BJ (cell line): ENCODE data around the gene MYO10. TPM values are rescaled to one million over a fixed set of nuclear protein-coding genes. Genes with fewer than 3 reads are reported as not detected.
"Not testable (repeated sequence)": the region's sequence is repeated elsewhere in the genome, so short reads cannot be mapped to it uniquely, and the experiment has no call there.

Source experiments
- CTCF ChIA-PET: fragments of 350-600 bp; formaldehyde crosslinking; extraction: SDS; loops from one replicate; lab custom pipeline; 2021; ENCODE audit warnings: antibody characterized with exemption, inconsistent platforms; lab: Yijun Ruan, JAX
- POLR2A ChIA-PET: fragments of 300-600 bp; sonication (Branson Sonifier 250); formaldehyde crosslinking; extraction: SDS; loops from one replicate; lab custom pipeline; 2021; ENCODE audit warnings: antibody characterized with exemption; lab: Charles Lee
- DNase-seq: peaks from one replicate; pipeline ENCODE4 v3.0.0-alpha.2; 2011; ENCODE audit warnings: low read depth
- H3K27me3 ChIP-seq: 2 replicates; pipeline ENCODE4 v1.6.0; 2011; ENCODE audit warnings: low read length; ENCODE audit not compliant: control insufficient read depth, insufficient read depth
- H3K36me3 ChIP-seq: 2 replicates; pipeline ENCODE4 v1.5.1; 2011; ENCODE audit warnings: low read length; ENCODE audit not compliant: control insufficient read depth, insufficient read depth
- H3K4me3 ChIP-seq: 2 replicates; pipeline ENCODE4 v1.5.1; 2011; ENCODE audit warnings: low read depth, mild to moderate bottlenecking, control low read depth, low read length
- CTCF ChIP-seq: IDR thresholded peaks from 2 replicates; pipeline ENCODE4 v1.5.1; 2011; ENCODE audit warnings: low read depth, mild to moderate bottlenecking, control low read depth, inconsistent platforms, low read length, moderate library complexity; ENCODE audit not compliant: insufficient read depth
- polyA minus RNA-seq: library from RNA; depleted of rRNA, polyadenylated mRNA; stranded (reverse); fragments of >200 nt; gene quantifications from 2 replicates; pipeline ENCODE4 v1.2.3, GENCODE V29; 2011; rRNA and poly(A)+ RNA removed
- polyA plus RNA-seq: library from polyadenylated mRNA; depleted of rRNA; stranded (reverse); fragments of >200 nt; gene quantifications from 2 replicates; pipeline ENCODE4 v1.2.3, GENCODE V29; 2011; rRNA removed

The MYO10 gene
- 17.1 TPM in 2 replicates for polyA plus RNA-seq
- 51.7 and 61.1 TPM in 2 replicates for polyA minus RNA-seq

GRCh38 chr5:16936150-16936988 lies at the start of gene MYO10:
Gene MYO10, minus strand, starts transcription at chr5:16936288. Its CDS starts 480 bp downstream, at chr5:16935808.
- no peak for DNase-seq
- H3K27me3 ChIP-seq = no peaks in the 10 kb centered on the region
- POLR2A ChIA-PET = interaction anchor here (0.5 to 0.7 kb wide), 8 partner anchors 50 to 206 kb away, joined by 3 to 12 read pairs (median 8); no protein-coding TSS in a partner anchor
- H3K4me3 ChIP-seq = peak within 1 kb of the TSS; percentile 97
- TF ChIP-seq CTCF = no peak
- no peaks in the 10 kb centered on the region; the same call in 1 of the 2 replicates for H3K36me3 ChIP-seq
- CTCF ChIA-PET = interaction anchor here (1.0 to 3.7 kb wide), 6 partner anchors 12 to 253 kb away, joined by 3 to 20 read pairs (median 6); no protein-coding TSS in a partner anchor

- H3K4me3 ChIP-seq, POLR2A ChIA-PET, H3K36me3 ChIP-seq, DNase-seq, H3K27me3 ChIP-seq: not testable (repeated sequence)
- CTCF ChIA-PET = interaction anchor here (1.0 kb wide), 1 partner anchor 16 kb away, joined by 4 read pairs; no protein-coding TSS in a partner anchor
Observed at GRCh38 chr5:16985304-16985703, 49.2 kb upstream of the MYO10 start.

- TF ChIP-seq CTCF = no peak
- H3K4me3 ChIP-seq = no peak overlapping the region
- no peaks in the 10 kb centered on the region for H3K27me3 ChIP-seq
- DNase-seq = no peak
- ChIA-PET POLR2A (no interaction called here), CTCF (no interaction called here)
- H3K36me3 ChIP-seq = no peaks in the 10 kb centered on the region
Observed at GRCh38 chr5:16983972-16984371, 47.9 kb upstream of the MYO10 start.

GRCh38 chr5:16983022-16983639 lies 47.0 kb upstream of the MYO10 start:
- Histone ChIP-seq H3K27me3 (no peaks in the 10 kb centered on the region), H3K36me3 (no peaks in the 10 kb centered on the region), H3K4me3 (no peak overlapping the region)
- ChIA-PET POLR2A (interaction anchor here (0.6 kb wide), 1 partner anchor 147 kb away, joined by 3 read pairs; no protein-coding TSS in a partner anchor), CTCF (interaction anchor here (1.3 kb wide), 1 partner anchor 9 kb away, joined by 5 read pairs; no protein-coding TSS in a partner anchor)
- DNase-seq = no peak
- TF ChIP-seq CTCF = no peak

GRCh38 chr5:16981700-16982099 lies 45.6 kb upstream of the MYO10 start:
- no peak for TF ChIP-seq CTCF
- DNase-seq = no peak
- H3K4me3 ChIP-seq = no peak overlapping the region
- no peaks in the 10 kb centered on the region for H3K27me3 ChIP-seq
- no peaks in the 10 kb centered on the region for H3K36me3 ChIP-seq
- ChIA-PET CTCF (interaction anchor here (1.0 kb wide), 1 partner anchor 208 kb away, joined by 5 read pairs; no protein-coding TSS in a partner anchor), POLR2A (interaction anchor here (0.6 kb wide), 1 partner anchor 78 kb away, joined by 9 read pairs; no protein-coding TSS in a partner anchor)
